ENCODE results near the gene RTBDN.

The RTBDN gene

GRCh38 chr19:12797141-12797587 is 37.2 kb downstream of the RTBDN start:
- Histone ChIP-seq H3K36me3 (replicated peaks) (peaks cover 37% of the 10 kb centered on the region), H3K4me1 (peaks cover 11% of the 10 kb centered on the region), H3K4me3 (no peak overlapping the region), H3K9me3 (no peaks in the 10 kb centered on the region; the same call in 1 of the 2 replicates), H3K27me3 (ENCODE audit: low read depth) (no peaks in the 10 kb centered on the region)
- DNase-seq (ENCODE audit: low spot score in 2 of 2): no peak
- in situ Hi-C loops (cut with MboI; ENCODE audit: low sequenced_read_pairs): no loop called here

- DNase-seq (ENCODE audit: low spot score in 2 of 2): peak; percentile 86 to 88
- Histone ChIP-seq H3K36me3 (replicated peaks) (peaks cover 35% of the 10 kb centered on the region), H3K9me3 (no peaks in the 10 kb centered on the region; the same call in 1 of the 2 replicates), H3K4me1 (peaks cover 10% of the 10 kb centered on the region), H3K27me3 (ENCODE audit: low read depth) (no peaks in the 10 kb centered on the region), H3K4me3 (no peak overlapping the region)
- in situ Hi-C loops (cut with MboI; ENCODE audit: low sequenced_read_pairs): no loop called here
Measured at GRCh38 chr19:12796146-12797071, 38.0 kb downstream of the RTBDN start.

- in situ Hi-C loops (cut with MboI; ENCODE audit: low sequenced_read_pairs): no loop called here
- H3K36me3 ChIP-seq (replicated peaks): peaks cover 24% of the 10 kb centered on the region
- H3K4me1 ChIP-seq: peaks cover 13% of the 10 kb centered on the region
- no peaks in the 10 kb centered on the region for H3K27me3 ChIP-seq (ENCODE audit: low read depth)
- H3K9me3 ChIP-seq: no peaks in the 10 kb centered on the region; the same call in 1 of the 2 replicates
- H3K4me3 ChIP-seq: no peak overlapping the region
- DNase-seq (ENCODE audit: low spot score in 2 of 2): no peak
Measured at GRCh38 chr19:12794971-12795381, 39.4 kb downstream of the RTBDN start.

GRCh38 chr19:12794196-12794941 is 40.0 kb downstream of the RTBDN start:
- in situ Hi-C loops (cut with MboI; ENCODE audit: low sequenced_read_pairs): no loop called here

GRCh38 chr19:12793290-12794195 is 40.8 kb downstream of the RTBDN start:
- Histone ChIP-seq H3K27me3 (ENCODE audit: low read depth) (no peaks in the 10 kb centered on the region), H3K4me1 (peaks cover 21% of the 10 kb centered on the region), H3K4me3 (peak overlapping the region; percentile 59), H3K36me3 (replicated peaks) (peaks cover 10% of the 10 kb centered on the region), H3K9me3 (no peaks in the 10 kb centered on the region; the same call in 1 of the 2 replicates)
- in situ Hi-C loops (cut with MboI; ENCODE audit: low sequenced_read_pairs): no loop called here
- DNase-seq (ENCODE audit: low spot score in 2 of 2): peak; percentile 88 to 93

More at GRCh38 chr19:12794196-12794941, 40.0 kb downstream of the RTBDN start:
- Histone ChIP-seq H3K36me3 (replicated peaks) (peaks cover 18% of the 10 kb centered on the region), H3K4me3 (peak overlapping the region; percentile 59), H3K9me3 (no peaks in the 10 kb centered on the region; the same call in 1 of the 2 replicates), H3K4me1 (peaks cover 13% of the 10 kb centered on the region), H3K27me3 (ENCODE audit: low read depth) (no peaks in the 10 kb centered on the region)
- no peak for DNase-seq (ENCODE audit: low spot score in 2 of 2)

GRCh38 chr19:12792853-12793289 is 41.5 kb downstream of the RTBDN start:
- peaks cover 21% of the 10 kb centered on the region for H3K4me1 ChIP-seq
- H3K27me3 ChIP-seq (ENCODE audit: low read depth): no peaks in the 10 kb centered on the region
- in situ Hi-C loops (cut with MboI; ENCODE audit: low sequenced_read_pairs): no loop called here
- H3K4me3 ChIP-seq: peak overlapping the region; percentile 59
- no peaks in the 10 kb centered on the region; the same call in 1 of the 2 replicates for H3K9me3 ChIP-seq
- H3K36me3 ChIP-seq (replicated peaks): peaks cover 10% of the 10 kb centered on the region
- no peak for DNase-seq (ENCODE audit: low spot score in 2 of 2)

GRCh38 chr19:12792051-12792852 is 42.1 kb downstream of the RTBDN start:
- in situ Hi-C loops (cut with MboI; ENCODE audit: low sequenced_read_pairs): no loop called here
- Histone ChIP-seq H3K36me3 (replicated peaks) (peaks cover 9% of the 10 kb centered on the region), H3K9me3 (no peaks in the 10 kb centered on the region; the same call in 1 of the 2 replicates), H3K4me1 (peaks cover 21% of the 10 kb centered on the region), H3K27me3 (ENCODE audit: low read depth) (no peaks in the 10 kb centered on the region), H3K4me3 (peak overlapping the region; percentile 59)
- peak; percentile 64 to 84 for DNase-seq (ENCODE audit: low spot score in 2 of 2)

GRCh38 chr19:12791345-12792050 is 42.9 kb downstream of the RTBDN start, which contains the start of gene JUNB:
Gene JUNB (plus strand): TSS chr19:12791486. CDS start chr19:12791772, 286 bp downstream.
- DNase-seq (ENCODE audit: low spot score in 2 of 2): peak; percentile 82 to 95
- no peaks in the 10 kb centered on the region for H3K9me3 ChIP-seq
- no peaks in the 10 kb centered on the region for H3K27me3 ChIP-seq (ENCODE audit: low read depth)
- peak within 1 kb of the TSS; percentile 59 for H3K4me3 ChIP-seq
- in situ Hi-C loops (cut with MboI; ENCODE audit: low sequenced_read_pairs): no loop called here
- H3K4me1 ChIP-seq: peaks cover 21% of the 10 kb centered on the region
- peaks cover 1% of the 10 kb centered on the region for H3K36me3 ChIP-seq (replicated peaks)

- no peaks in the 10 kb centered on the region for H3K9me3 ChIP-seq
- no peaks in the 10 kb centered on the region for H3K27me3 ChIP-seq (ENCODE audit: low read depth)
- H3K4me3 ChIP-seq: peak overlapping the region; percentile 59
- no peak for DNase-seq (ENCODE audit: low spot score in 2 of 2)
- in situ Hi-C loops (cut with MboI; ENCODE audit: low sequenced_read_pairs): no loop called here
- no peaks in the 10 kb centered on the region; the same call in 1 of the 2 replicates for H3K36me3 ChIP-seq (replicated peaks)
- H3K4me1 ChIP-seq: peaks cover 21% of the 10 kb centered on the region
Measured at GRCh38 chr19:12790628-12791344, 43.6 kb downstream of the RTBDN start.

- in situ Hi-C loops (cut with MboI; ENCODE audit: low sequenced_read_pairs): no loop called here
- H3K4me1 ChIP-seq: peaks cover 21% of the 10 kb centered on the region
- peak overlapping the region; percentile 59 for H3K4me3 ChIP-seq
- peak; percentile 84 to 96 for DNase-seq (ENCODE audit: low spot score in 2 of 2)
- no peaks in the 10 kb centered on the region for H3K27me3 ChIP-seq (ENCODE audit: low read depth)
- no peaks in the 10 kb centered on the region; the same call in 1 of the 2 replicates for H3K36me3 ChIP-seq (replicated peaks)
- no peaks in the 10 kb centered on the region for H3K9me3 ChIP-seq
Measured at GRCh38 chr19:12789904-12790619, 44.3 kb downstream of the RTBDN start.
